WTC11 (cell line): ENCODE data around the gene RPL10. TPM values are rescaled to one million over a fixed set of nuclear protein-coding genes. Genes with fewer than 3 reads are reported as not detected.

ENCODE experiments used
- ATAC-seq: fragments of 200-7000 bp; cut with Tn5 transposase; 2 replicates; pipeline ENCODE4 v1.10.0; 2021; ENCODE audit warnings: mild to moderate bottlenecking, moderate library complexity
- CTCF ChIA-PET: fragments of 300-600 bp; sonication (Branson Sonifier 250); formaldehyde crosslinking; loops from one replicate; lab custom pipeline; 2021; ENCODE audit warnings: antibody characterized with exemption; lab: Charles Lee
- POLR2A ChIA-PET: fragments of 350-600 bp; sonication (Branson Sonifier 250); formaldehyde crosslinking; loops from one replicate; lab custom pipeline; 2021; ENCODE audit warnings: antibody characterized with exemption; lab: Charles Lee
- DNase-seq: peaks from one replicate; pipeline ENCODE4 v3.0.0; 2021; ENCODE audit warnings: low spot score
- H3K27ac Mint-ChIP-seq: 2 replicates; pipeline ENCODE4 v1.8.0; 2021; ENCODE audit warnings: mixed read lengths
- H3K27me3 Mint-ChIP-seq: 2 replicates; pipeline ENCODE4 v1.8.0; 2021; ENCODE audit warnings: low read depth, mild to moderate bottlenecking, moderate library complexity, mixed read lengths
- H3K36me3 Mint-ChIP-seq: 2 replicates; pipeline ENCODE4 v1.8.0; 2021; ENCODE audit warnings: mixed read lengths
- H3K4me1 Mint-ChIP-seq: 2 replicates; pipeline ENCODE4 v1.8.0; 2022; ENCODE audit warnings: mixed read lengths
- H3K4me3 Mint-ChIP-seq: 2 replicates; pipeline ENCODE4 v1.8.0; 2021; ENCODE audit warnings: mild to moderate bottlenecking, moderate library complexity, mixed read lengths
- H3K9me3 Mint-ChIP-seq: 2 replicates; pipeline ENCODE4 v1.8.0; 2021; ENCODE audit warnings: mixed read lengths
- ATF1 ChIP-seq: sonication (generic); formaldehyde crosslinking; IDR thresholded peaks from 2 replicates; pipeline ENCODE4 v1.8.1; 2023; ENCODE audit warnings: mild to moderate bottlenecking, moderate library complexity, missing genetic modification reagents
- EMX1 ChIP-seq: fragments of 250-450 bp; sonication (Bioruptor Pico); IDR thresholded peaks from 2 replicates; pipeline ENCODE4 v1.8.0; 2021; ENCODE audit warnings: mild to moderate bottlenecking
- FOXK1 ChIP-seq: sonication (generic); formaldehyde crosslinking; IDR thresholded peaks from 2 replicates; pipeline ENCODE4 v1.8.0; 2022; ENCODE audit warnings: mild to moderate bottlenecking, moderate library complexity, missing genetic modification reagents
- IRF2 ChIP-seq: sonication (generic); formaldehyde crosslinking; IDR thresholded peaks from 2 replicates; pipeline ENCODE4 v1.8.0; 2022; ENCODE audit warnings: low read depth, missing genetic modification reagents, borderline replicate concordance
- JUN ChIP-seq: sonication (generic); formaldehyde crosslinking; IDR thresholded peaks from 2 replicates; pipeline ENCODE4 v1.8.0; 2023; ENCODE audit warnings: mild to moderate bottlenecking, missing genetic modification reagents
- MYBL2 ChIP-seq: sonication (generic); formaldehyde crosslinking; IDR thresholded peaks from 2 replicates; pipeline ENCODE4 v1.8.1; 2023; ENCODE audit warnings: mild to moderate bottlenecking, moderate library complexity, missing genetic modification reagents
- NFATC4 ChIP-seq: fragments of 250-450 bp; sonication (Bioruptor Pico); IDR thresholded peaks from 2 replicates; pipeline ENCODE4 v1.9.0; 2021; ENCODE audit warnings: mild to moderate bottlenecking
- OVOL2 ChIP-seq: fragments of 250-450 bp; sonication (Bioruptor Pico); IDR thresholded peaks from 2 replicates; pipeline ENCODE4 v1.9.0; 2021; ENCODE audit warnings: mild to moderate bottlenecking, borderline replicate concordance
- SMAD3 ChIP-seq: sonication (generic); formaldehyde crosslinking; IDR thresholded peaks from 2 replicates; pipeline ENCODE4 v1.8.0; 2022; ENCODE audit warnings: missing genetic modification reagents, mild to moderate bottlenecking, borderline replicate concordance
- SP1 ChIP-seq: sonication (generic); formaldehyde crosslinking; conservative IDR thresholded peaks from 2 replicates; pipeline ENCODE4 v1.8.1; 2022; ENCODE audit warnings: missing genetic modification reagents
- TCF7 ChIP-seq: sonication (generic); formaldehyde crosslinking; IDR thresholded peaks from 2 replicates; pipeline ENCODE4 v1.8.0; 2022; ENCODE audit warnings: mild to moderate bottlenecking, low read depth, missing genetic modification reagents, moderate library complexity
- ZBTB21 ChIP-seq: sonication (generic); formaldehyde crosslinking; IDR thresholded peaks from 2 replicates; pipeline ENCODE4 v1.8.1; 2023; ENCODE audit warnings: mild to moderate bottlenecking, missing genetic modification reagents, borderline replicate concordance
- ZNF219 ChIP-seq: sonication (generic); formaldehyde crosslinking; IDR thresholded peaks from 2 replicates; pipeline ENCODE4 v1.8.0; 2023; ENCODE audit warnings: missing genetic modification reagents, mild to moderate bottlenecking, borderline replicate concordance
- ZNF232 ChIP-seq: sonication (generic); formaldehyde crosslinking; IDR thresholded peaks from 2 replicates; pipeline ENCODE4 v1.8.0; 2022; ENCODE audit warnings: mild to moderate bottlenecking, missing genetic modification reagents
- total RNA-seq: library from RNA; stranded (reverse); gene quantifications from 3 replicates; pipeline ENCODE4 v1.2.3, GENCODE V29; 2021
- TF ChIP-seq, protein P1 (sequence below): sonication (generic); formaldehyde crosslinking; IDR thresholded peaks from 2 replicates; pipeline ENCODE4 v1.8.1; 2023; ENCODE audit warnings: mild to moderate bottlenecking, missing genetic modification reagents
- TF ChIP-seq, protein P2 (sequence below): fragments of 200-600 bp; IDR thresholded peaks from 2 replicates; pipeline ENCODE4 v1.8.0; 2022; ENCODE audit warnings: antibody characterized with exemption
- TF ChIP-seq, protein P3 (sequence below): sonication (generic); formaldehyde crosslinking; conservative IDR thresholded peaks from 2 replicates; pipeline ENCODE4 v1.8.1; 2023; ENCODE audit warnings: mild to moderate bottlenecking, low read depth, missing genetic modification reagents, moderate library complexity
- TF ChIP-seq, protein P4 (sequence below): fragments of 250-450 bp; sonication (Bioruptor Pico); conservative IDR thresholded peaks from 2 replicates; pipeline ENCODE4 v1.9.0; 2021; ENCODE audit warnings: mild to moderate bottlenecking
- TF ChIP-seq, protein P5 (sequence below): sonication (generic); formaldehyde crosslinking; IDR thresholded peaks from 2 replicates; pipeline ENCODE4 v1.8.1; 2022; ENCODE audit warnings: low read depth, missing genetic modification reagents, borderline replicate concordance
- TF ChIP-seq, protein P6 (sequence below): fragments of 250-450 bp; sonication (Bioruptor Pico); IDR thresholded peaks from 2 replicates; pipeline ENCODE4 v1.9.0; 2021; ENCODE audit warnings: mild to moderate bottlenecking, borderline replicate concordance

RPL10 gene
- total RNA-seq, 1 experiment from 2014 or later = 2,241 TPM

DNA sequence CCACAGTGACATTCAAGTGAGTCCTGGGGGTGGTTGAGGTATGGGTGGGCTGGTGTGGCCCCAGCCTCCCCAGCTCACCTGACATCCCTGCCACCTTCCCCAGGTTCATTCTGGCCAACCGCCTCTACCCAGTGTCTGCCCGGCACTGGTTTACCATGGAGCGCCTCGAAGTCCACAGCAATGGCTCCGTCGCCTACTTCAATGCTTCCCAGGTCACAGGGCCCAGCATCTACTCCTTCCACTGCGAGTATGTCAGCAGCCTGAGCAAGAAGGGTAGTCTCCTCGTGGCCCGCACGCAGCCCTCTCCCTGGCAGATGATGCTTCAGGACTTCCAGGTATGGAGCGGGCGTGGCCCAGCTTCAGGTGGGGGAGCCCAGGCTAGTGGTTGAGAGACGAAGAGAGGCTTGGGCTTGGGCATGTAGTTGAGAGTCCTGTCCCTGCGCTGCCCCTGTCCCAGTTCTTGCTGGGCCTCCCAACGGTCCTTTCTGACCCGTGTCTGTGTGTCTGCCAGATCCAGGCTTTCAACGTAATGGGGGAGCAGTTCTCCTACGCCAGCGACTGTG lies 37.1 kb downstream of the RPL10 start (continued):
- TF ChIP-seq, protein P1, sequence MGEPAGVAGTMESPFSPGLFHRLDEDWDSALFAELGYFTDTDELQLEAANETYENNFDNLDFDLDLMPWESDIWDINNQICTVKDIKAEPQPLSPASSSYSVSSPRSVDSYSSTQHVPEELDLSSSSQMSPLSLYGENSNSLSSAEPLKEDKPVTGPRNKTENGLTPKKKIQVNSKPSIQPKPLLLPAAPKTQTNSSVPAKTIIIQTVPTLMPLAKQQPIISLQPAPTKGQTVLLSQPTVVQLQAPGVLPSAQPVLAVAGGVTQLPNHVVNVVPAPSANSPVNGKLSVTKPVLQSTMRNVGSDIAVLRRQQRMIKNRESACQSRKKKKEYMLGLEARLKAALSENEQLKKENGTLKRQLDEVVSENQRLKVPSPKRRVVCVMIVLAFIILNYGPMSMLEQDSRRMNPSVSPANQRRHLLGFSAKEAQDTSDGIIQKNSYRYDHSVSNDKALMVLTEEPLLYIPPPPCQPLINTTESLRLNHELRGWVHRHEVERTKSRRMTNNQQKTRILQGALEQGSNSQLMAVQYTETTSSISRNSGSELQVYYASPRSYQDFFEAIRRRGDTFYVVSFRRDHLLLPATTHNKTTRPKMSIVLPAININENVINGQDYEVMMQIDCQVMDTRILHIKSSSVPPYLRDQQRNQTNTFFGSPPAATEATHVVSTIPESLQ (CRISPR knock-in tag) = no peak
- no peak for TF ChIP-seq TCF7
- TF ChIP-seq, protein P2, sequence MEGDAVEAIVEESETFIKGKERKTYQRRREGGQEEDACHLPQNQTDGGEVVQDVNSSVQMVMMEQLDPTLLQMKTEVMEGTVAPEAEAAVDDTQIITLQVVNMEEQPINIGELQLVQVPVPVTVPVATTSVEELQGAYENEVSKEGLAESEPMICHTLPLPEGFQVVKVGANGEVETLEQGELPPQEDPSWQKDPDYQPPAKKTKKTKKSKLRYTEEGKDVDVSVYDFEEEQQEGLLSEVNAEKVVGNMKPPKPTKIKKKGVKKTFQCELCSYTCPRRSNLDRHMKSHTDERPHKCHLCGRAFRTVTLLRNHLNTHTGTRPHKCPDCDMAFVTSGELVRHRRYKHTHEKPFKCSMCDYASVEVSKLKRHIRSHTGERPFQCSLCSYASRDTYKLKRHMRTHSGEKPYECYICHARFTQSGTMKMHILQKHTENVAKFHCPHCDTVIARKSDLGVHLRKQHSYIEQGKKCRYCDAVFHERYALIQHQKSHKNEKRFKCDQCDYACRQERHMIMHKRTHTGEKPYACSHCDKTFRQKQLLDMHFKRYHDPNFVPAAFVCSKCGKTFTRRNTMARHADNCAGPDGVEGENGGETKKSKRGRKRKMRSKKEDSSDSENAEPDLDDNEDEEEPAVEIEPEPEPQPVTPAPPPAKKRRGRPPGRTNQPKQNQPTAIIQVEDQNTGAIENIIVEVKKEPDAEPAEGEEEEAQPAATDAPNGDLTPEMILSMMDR = no peak

DNA sequence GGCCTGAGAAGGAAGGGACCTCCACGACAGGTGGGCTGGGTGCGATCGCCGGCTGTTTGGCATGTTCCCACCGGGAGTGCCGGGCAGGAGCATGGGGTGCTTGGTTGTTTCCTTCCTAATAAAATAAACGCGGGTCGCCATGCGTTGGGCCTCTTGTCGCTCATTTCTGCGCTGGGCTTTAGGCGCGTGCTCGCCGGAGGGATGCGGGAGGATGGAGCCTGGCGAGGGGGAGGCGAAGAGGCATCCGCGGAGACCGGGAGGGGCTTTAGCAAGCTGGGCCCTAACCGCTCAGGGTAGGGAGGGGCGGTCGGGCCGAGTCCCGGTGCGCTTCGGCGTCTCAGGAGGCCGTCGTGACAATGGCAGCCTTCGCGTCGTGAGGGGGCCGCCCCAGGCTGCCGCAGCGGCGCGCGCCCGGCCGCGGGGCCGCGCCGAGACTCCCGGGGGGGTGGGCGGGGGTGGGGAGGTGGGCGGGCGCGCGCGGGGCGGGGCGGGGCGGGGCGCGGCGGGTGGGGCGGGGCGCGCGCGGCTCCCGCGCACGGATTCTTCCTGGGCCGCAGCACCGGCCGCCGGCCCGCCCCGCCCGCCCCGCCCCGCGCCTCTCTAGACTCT lies 38.3 kb downstream of the RPL10 start:
- ChIA-PET CTCF (interaction anchor here (1.2 kb wide), 1 partner anchor 63 kb away, joined by 3 read pairs; no protein-coding TSS in a partner anchor), POLR2A (no interaction called here)
- DNase-seq = peak; percentile 53
- Mint-ChIP-seq H3K4me1 (peaks cover 12% of the 10 kb centered on the region), H3K9me3 (no peaks in the 10 kb centered on the region), H3K36me3 (peaks cover 16% of the 10 kb centered on the region), H3K27me3 (no peaks in the 10 kb centered on the region), H3K27ac (peak overlapping the region; percentile 84), H3K4me3 (peak overlapping the region; percentile 80)
- peak; percentile 69 for ATAC-seq
- TF ChIP-seq EMX1 (CRISPR knock-in tag) (no peak), OVOL2 (CRISPR knock-in tag) (no peak), NFATC4 (CRISPR knock-in tag) (no peak), ZBTB21 (no peak), ZNF219 (no peak), ZNF232 (CRISPR knock-in tag) (no peak), SP1 (CRISPR knock-in tag) (no peak; the same call in 1 of the 2 replicates), JUN (no peak), MYBL2 (CRISPR knock-in tag) (no peak), IRF2 (CRISPR knock-in tag) (no peak), SMAD3 (no peak), ATF1 (no peak), FOXK1 (CRISPR knock-in tag) (no peak)
- TF ChIP-seq, protein P3, sequence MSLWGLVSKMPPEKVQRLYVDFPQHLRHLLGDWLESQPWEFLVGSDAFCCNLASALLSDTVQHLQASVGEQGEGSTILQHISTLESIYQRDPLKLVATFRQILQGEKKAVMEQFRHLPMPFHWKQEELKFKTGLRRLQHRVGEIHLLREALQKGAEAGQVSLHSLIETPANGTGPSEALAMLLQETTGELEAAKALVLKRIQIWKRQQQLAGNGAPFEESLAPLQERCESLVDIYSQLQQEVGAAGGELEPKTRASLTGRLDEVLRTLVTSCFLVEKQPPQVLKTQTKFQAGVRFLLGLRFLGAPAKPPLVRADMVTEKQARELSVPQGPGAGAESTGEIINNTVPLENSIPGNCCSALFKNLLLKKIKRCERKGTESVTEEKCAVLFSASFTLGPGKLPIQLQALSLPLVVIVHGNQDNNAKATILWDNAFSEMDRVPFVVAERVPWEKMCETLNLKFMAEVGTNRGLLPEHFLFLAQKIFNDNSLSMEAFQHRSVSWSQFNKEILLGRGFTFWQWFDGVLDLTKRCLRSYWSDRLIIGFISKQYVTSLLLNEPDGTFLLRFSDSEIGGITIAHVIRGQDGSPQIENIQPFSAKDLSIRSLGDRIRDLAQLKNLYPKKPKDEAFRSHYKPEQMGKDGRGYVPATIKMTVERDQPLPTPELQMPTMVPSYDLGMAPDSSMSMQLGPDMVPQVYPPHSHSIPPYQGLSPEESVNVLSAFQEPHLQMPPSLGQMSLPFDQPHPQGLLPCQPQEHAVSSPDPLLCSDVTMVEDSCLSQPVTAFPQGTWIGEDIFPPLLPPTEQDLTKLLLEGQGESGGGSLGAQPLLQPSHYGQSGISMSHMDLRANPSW (CRISPR knock-in tag) = no peak
- TF ChIP-seq, protein P4, sequence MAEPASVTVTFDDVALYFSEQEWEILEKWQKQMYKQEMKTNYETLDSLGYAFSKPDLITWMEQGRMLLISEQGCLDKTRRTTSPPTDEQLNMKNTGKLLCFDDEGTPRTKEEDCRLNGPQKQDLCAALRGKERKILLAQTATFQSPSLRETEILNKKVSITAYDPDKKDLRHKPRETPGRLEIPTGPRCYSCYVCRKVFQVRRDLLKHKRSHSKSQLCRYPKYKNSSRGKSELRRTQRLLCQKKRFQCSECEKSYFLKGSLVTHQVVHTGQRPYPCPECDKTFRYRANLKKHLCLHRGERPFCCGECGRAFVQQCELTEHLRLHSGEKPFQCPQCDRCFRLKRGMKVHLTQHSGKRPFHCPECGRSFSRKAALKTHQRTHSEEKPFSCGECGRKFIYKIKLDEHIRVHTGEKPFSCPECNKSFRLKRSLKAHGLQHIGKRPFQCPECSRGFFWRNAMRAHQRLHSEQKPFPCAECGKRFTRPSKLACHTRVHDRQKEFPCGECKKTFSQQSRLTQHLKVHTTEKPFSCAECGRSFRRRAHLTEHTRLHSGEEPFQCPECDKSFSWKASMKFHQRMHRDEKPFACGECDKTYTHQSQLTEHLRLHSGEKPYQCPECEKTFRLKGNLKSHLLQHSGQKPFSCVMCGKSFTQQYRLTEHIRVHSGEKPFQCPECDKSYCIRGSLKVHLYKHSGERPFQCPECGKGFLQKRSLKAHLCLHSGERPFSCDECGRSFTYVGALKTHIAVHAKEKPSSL (CRISPR knock-in tag) = no peak
- TF ChIP-seq, protein P5, sequence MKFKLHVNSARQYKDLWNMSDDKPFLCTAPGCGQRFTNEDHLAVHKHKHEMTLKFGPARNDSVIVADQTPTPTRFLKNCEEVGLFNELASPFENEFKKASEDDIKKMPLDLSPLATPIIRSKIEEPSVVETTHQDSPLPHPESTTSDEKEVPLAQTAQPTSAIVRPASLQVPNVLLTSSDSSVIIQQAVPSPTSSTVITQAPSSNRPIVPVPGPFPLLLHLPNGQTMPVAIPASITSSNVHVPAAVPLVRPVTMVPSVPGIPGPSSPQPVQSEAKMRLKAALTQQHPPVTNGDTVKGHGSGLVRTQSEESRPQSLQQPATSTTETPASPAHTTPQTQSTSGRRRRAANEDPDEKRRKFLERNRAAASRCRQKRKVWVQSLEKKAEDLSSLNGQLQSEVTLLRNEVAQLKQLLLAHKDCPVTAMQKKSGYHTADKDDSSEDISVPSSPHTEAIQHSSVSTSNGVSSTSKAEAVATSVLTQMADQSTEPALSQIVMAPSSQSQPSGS (CRISPR knock-in tag) = no peak
- TF ChIP-seq, protein P6, sequence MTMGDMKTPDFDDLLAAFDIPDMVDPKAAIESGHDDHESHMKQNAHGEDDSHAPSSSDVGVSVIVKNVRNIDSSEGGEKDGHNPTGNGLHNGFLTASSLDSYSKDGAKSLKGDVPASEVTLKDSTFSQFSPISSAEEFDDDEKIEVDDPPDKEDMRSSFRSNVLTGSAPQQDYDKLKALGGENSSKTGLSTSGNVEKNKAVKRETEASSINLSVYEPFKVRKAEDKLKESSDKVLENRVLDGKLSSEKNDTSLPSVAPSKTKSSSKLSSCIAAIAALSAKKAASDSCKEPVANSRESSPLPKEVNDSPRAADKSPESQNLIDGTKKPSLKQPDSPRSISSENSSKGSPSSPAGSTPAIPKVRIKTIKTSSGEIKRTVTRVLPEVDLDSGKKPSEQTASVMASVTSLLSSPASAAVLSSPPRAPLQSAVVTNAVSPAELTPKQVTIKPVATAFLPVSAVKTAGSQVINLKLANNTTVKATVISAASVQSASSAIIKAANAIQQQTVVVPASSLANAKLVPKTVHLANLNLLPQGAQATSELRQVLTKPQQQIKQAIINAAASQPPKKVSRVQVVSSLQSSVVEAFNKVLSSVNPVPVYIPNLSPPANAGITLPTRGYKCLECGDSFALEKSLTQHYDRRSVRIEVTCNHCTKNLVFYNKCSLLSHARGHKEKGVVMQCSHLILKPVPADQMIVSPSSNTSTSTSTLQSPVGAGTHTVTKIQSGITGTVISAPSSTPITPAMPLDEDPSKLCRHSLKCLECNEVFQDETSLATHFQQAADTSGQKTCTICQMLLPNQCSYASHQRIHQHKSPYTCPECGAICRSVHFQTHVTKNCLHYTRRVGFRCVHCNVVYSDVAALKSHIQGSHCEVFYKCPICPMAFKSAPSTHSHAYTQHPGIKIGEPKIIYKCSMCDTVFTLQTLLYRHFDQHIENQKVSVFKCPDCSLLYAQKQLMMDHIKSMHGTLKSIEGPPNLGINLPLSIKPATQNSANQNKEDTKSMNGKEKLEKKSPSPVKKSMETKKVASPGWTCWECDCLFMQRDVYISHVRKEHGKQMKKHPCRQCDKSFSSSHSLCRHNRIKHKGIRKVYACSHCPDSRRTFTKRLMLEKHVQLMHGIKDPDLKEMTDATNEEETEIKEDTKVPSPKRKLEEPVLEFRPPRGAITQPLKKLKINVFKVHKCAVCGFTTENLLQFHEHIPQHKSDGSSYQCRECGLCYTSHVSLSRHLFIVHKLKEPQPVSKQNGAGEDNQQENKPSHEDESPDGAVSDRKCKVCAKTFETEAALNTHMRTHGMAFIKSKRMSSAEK (CRISPR knock-in tag) = no peak
- TF ChIP-seq, all 79 proteins: peak for 0
